Measurements from ENCODE around the gene GPER1. TPM values are rescaled to one million over a fixed set of nuclear protein-coding genes. Genes with fewer than 3 reads are reported as not detected.

Gene GPER1
- total and polyA plus RNA-seq, 2 donors (not counting 3 experiments of a cell fraction or from before 2014, with no cell fraction given): 0.77 to 2.3 TPM

- ChIA-PET POLR2A (no interaction called here), CTCF (no interaction called here)
- intact Hi-C loops (cut with micrococcal nuclease): no loop called here
- H3K79me2 ChIP-seq (ENCODE audit: control insufficient read depth, insufficient read depth, low read length): peaks cover 5% of the 10 kb centered on the region
- H2AFZ ChIP-seq (ENCODE audit: low read depth, low read length): no peak overlapping the region
- H3K9me1 ChIP-seq (replicated peaks; ENCODE audit: control insufficient read depth, extremely low read depth, insufficient read depth, low read length): no peaks in the 10 kb centered on the region
- no peak for DNase-seq (ENCODE audit: low read depth, low spot score)
- BruUV-seq (replicated peaks): no TSS peak
- no peaks in the 10 kb centered on the region for H3K9me3 ChIP-seq (replicated peaks; ENCODE audit: control insufficient read depth, insufficient read depth, low read length)
- H3K4me1 ChIP-seq (ENCODE audit: control insufficient read depth, extremely low read depth, insufficient read depth, low read length): peaks cover 2% of the 10 kb centered on the region
- TF ChIP-seq EZH2 (IDR thresholded peaks at IDR 0.05; ENCODE audit: borderline replicate concordance, low read depth, low read length, severe bottlenecking): no peak
- TF ChIP-seq JUN (IDR thresholded peaks at IDR 0.05; ENCODE audit: borderline replicate concordance, insufficient read depth, insufficient read length, low read depth): no peak
- TF ChIP-seq MYC (IDR thresholded peaks at IDR 0.05; ENCODE audit: low read depth, low read length): no peak
- no peak for TF ChIP-seq POLR2AphosphoS5 (IDR thresholded peaks at IDR 0.05; ENCODE audit: insufficient read depth, low read depth, low read length)
- TF ChIP-seq POLR2A (IDR thresholded peaks at IDR 0.05; ENCODE audit: low read depth, low read length): no peak
- TF ChIP-seq, protein P1, sequence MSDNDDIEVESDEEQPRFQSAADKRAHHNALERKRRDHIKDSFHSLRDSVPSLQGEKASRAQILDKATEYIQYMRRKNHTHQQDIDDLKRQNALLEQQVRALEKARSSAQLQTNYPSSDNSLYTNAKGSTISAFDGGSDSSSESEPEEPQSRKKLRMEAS (IDR thresholded peaks at IDR 0.05; ENCODE audit: insufficient read depth, insufficient read length): no peak
- TF ChIP-seq FOS (IDR thresholded peaks at IDR 0.05; ENCODE audit: borderline replicate concordance, insufficient read depth, low read length): no peak
- TF ChIP-seq GATA2 (IDR thresholded peaks at IDR 0.05; ENCODE audit: insufficient read depth, insufficient read length, low read depth, low read length): no peak
- TF ChIP-seq CTCF (IDR thresholded peaks at IDR 0.05; ENCODE audit: extremely low read depth in 1 of 2, insufficient read depth in 1 of 2, low read depth in 1 of 2, low read length in 2 of 2): no peak
- H3K36me3 ChIP-seq (ENCODE audit: control insufficient read depth in 2 of 2, extremely low read depth in 1 of 2, insufficient read depth in 2 of 2, low read length in 2 of 2): no peaks in the 10 kb centered on the region
- H4K20me1 ChIP-seq (replicated peaks; ENCODE audit: control insufficient read depth, extremely low read depth, insufficient read depth, low read length): no peaks in the 10 kb centered on the region
- dilution Hi-C loops (cut with MboI; ENCODE audit: extremely low pct_ligation_motif_present, low sequenced_read_pairs): no loop called here
- FAIRE-seq: no peak
- no peak overlapping the region for H3K4me3 ChIP-seq (replicated peaks in 1 of 3; ENCODE audit: insufficient read depth in 1 of 3, low read depth in 1 of 3, low read length in 3 of 3)
- H3K4me2 ChIP-seq (ENCODE audit: insufficient read depth, low read length): no peak overlapping the region
- no peaks in the 10 kb centered on the region for H3K27me3 ChIP-seq (ENCODE audit: control insufficient read depth in 2 of 2, insufficient read depth in 2 of 2, low read length in 2 of 2)
- H3K9ac ChIP-seq (replicated peaks; ENCODE audit: extremely low read depth, insufficient read depth, low read length): no peak overlapping the region
- no peak overlapping the region for H3K27ac ChIP-seq (ENCODE audit: insufficient read depth, low read depth, low read length)
These were observed 43.8 kb downstream of the GPER1 start for GRCh38 chr7:1131471-1132265.
